ENCODE data around the gene FAM241A.
"Not testable (repeated sequence)": the region's sequence is repeated elsewhere in the genome, so short reads cannot be mapped to it uniquely, and the experiment has no call there.

- TF ChIP-seq CTCF, EZH2phosphoT487, EZH2 (IDR thresholded peaks at IDR 0.05): not testable (repeated sequence)
Observed at GRCh38 chr4:112178741-112179140, 33.5 kb downstream of the FAM241A start.

Measured in neural progenitor cell (in vitro differentiated cells).